SU-DHL-6 (cell line): ENCODE data around the gene BRIP1.

Experiments
- H2AFZ ChIP-seq: fragments of 200-600 bp; sonication (generic); 2 replicates; pipeline ENCODE4 v1.6.1; 2014; ENCODE audit warnings: low read depth, mild to moderate bottlenecking, moderate library complexity, mixed read lengths, antibody characterized with exemption, low read length; ENCODE audit not compliant: severe bottlenecking
- H3F3A ChIP-seq: fragments of 200-600 bp; shearing (Covaris generic); 2 replicates; pipeline ENCODE4 v1.6.0; 2016; ENCODE audit warnings: antibody characterized with exemption, mild to moderate bottlenecking; ENCODE audit not compliant: insufficient read depth
- H3K27ac ChIP-seq: fragments of 200-600 bp; sonication (generic); 2 replicates; pipeline ENCODE4 v1.5.1; 2016; ENCODE audit warnings: low read depth, mild to moderate bottlenecking, low read length, moderate library complexity, mixed read lengths
- H3K27me3 ChIP-seq: fragments of 200-600 bp; sonication (generic), shearing (Covaris generic); 2 replicates; pipeline ENCODE4 v1.6.0; 2014; ENCODE audit warnings: mild to moderate bottlenecking, low read length
- H3K36me3 ChIP-seq: fragments of 200-600 bp; sonication (generic); 2 replicates; pipeline ENCODE4 v1.6.1; 2014; ENCODE audit warnings: mild to moderate bottlenecking, low read length, mixed read lengths
- H3K4me2 ChIP-seq: fragments of 300-600, 200-600 bp; shearing (Covaris generic), sonication (generic); 2 replicates; pipeline ENCODE4 v1.6.0; 2014; ENCODE audit warnings: low read length, low read depth, mild to moderate bottlenecking; ENCODE audit not compliant: poor library complexity, severe bottlenecking
- H3K4me3 ChIP-seq: fragments of 200-600 bp; sonication (generic); 2 replicates; pipeline ENCODE4 v1.5.1; 2014; ENCODE audit warnings: antibody characterized with exemption, low read length, mild to moderate bottlenecking, mixed read lengths; ENCODE audit not compliant: insufficient read depth, poor library complexity, severe bottlenecking
- H3K79me2 ChIP-seq: fragments of 200-600 bp; sonication (generic); 2 replicates; pipeline ENCODE4 v1.6.1; 2014; ENCODE audit warnings: mild to moderate bottlenecking, low read length, moderate library complexity; ENCODE audit not compliant: insufficient read depth
- H3K9ac ChIP-seq: fragments of 200-600 bp; sonication (generic); 2 replicates; pipeline ENCODE4 v1.7.0; 2014; ENCODE audit warnings: mild to moderate bottlenecking, low read length
- H3K9me2 ChIP-seq: fragments of 200-600 bp; sonication (generic); replicated peaks from 2 replicates; pipeline ENCODE4 v1.6.1; 2014; ENCODE audit warnings: low read length; ENCODE audit not compliant: insufficient read depth
- H3K9me3 ChIP-seq: fragments of 200-600 bp; sonication (generic); 2 replicates; pipeline ENCODE4 v1.6.1; 2014; ENCODE audit warnings: low read length, mixed read lengths; ENCODE audit not compliant: insufficient read depth
- H4K20me1 ChIP-seq: fragments of 200-600 bp; sonication (generic); 2 replicates; pipeline ENCODE4 v1.6.1; 2014; ENCODE audit warnings: low read depth, mild to moderate bottlenecking, antibody characterized with exemption, low read length, moderate library complexity, mixed read lengths
- CTCF ChIP-seq: fragments of 200-600 bp; sonication (generic); IDR thresholded peaks from one replicate; pipeline ENCODE4 v1.5.1; 2017; ENCODE audit warnings: antibody characterized with exemption, mild to moderate bottlenecking, low read length, moderate library complexity; ENCODE audit not compliant: insufficient read depth, poor library complexity, severe bottlenecking
- EZH2phosphoT487 ChIP-seq: fragments of 200-600 bp; sonication (generic), shearing (Covaris generic); conservative IDR thresholded peaks from 2 replicates; pipeline ENCODE4 v1.6.1; 2018; ENCODE audit warnings: mild to moderate bottlenecking, antibody characterized with exemption, low read length, moderate library complexity, mixed read lengths

The BRIP1 gene

GRCh38 chr17:61695779-61696337 lies 167.5 kb downstream of the BRIP1 start:
- Histone ChIP-seq H3K27me3 (no peaks in the 10 kb centered on the region), H3K4me3 (no peak overlapping the region)
- TF ChIP-seq CTCF = no peak
- TF ChIP-seq EZH2phosphoT487 = no peak

DNA sequence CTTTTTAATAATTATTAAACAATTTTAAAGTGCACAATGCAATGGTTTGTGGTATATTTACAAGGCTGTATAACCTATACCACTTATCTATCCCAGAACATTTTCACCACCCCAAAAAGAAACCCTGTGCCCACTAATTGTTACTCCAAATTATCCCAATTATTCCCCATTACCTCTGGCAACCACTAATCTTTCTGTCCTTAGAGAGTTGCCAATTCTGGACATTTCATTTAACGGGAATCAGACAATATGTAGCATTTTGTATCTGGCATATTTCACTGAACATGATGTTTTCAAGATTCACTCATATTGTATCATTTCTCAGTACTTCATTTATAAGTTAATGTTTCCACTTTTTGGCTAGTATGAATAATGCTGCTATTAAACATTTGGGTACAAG lies 169.2 kb downstream of the BRIP1 start:
- H3K27me3 ChIP-seq = no peaks in the 10 kb centered on the region
- peaks cover 17% of the 10 kb centered on the region for H3K36me3 ChIP-seq
- no peak overlapping the region for H2AFZ ChIP-seq
- no peak overlapping the region for H3K4me3 ChIP-seq
- H3K79me2 ChIP-seq = no peaks in the 10 kb centered on the region
- no peak overlapping the region for H3K4me2 ChIP-seq
- no peaks in the 10 kb centered on the region for H3K9me2 ChIP-seq
- H3K27ac ChIP-seq = no peak overlapping the region
- H4K20me1 ChIP-seq = no peaks in the 10 kb centered on the region; the same call in 1 of the 2 replicates
- peaks cover 5% of the 10 kb centered on the region; the same call in 1 of the 2 replicates for H3F3A ChIP-seq
- no peak for TF ChIP-seq EZH2phosphoT487
- TF ChIP-seq CTCF = no peak
- H3K9ac ChIP-seq = no peak overlapping the region
- H3K9me3 ChIP-seq = no peaks in the 10 kb centered on the region

More at GRCh38 chr17:61695779-61696337, 167.5 kb downstream of the BRIP1 start:
- Histone ChIP-seq H3K9me2 (no peaks in the 10 kb centered on the region), H3K9me3 (peaks cover 12% of the 10 kb centered on the region; the same call in 1 of the 2 replicates), H3K9ac (no peak overlapping the region), H3K79me2 (no peaks in the 10 kb centered on the region), H3K27ac (no peak overlapping the region), H3K36me3 (peaks cover 25% of the 10 kb centered on the region), H3K4me2 (no peak overlapping the region), H3F3A (peaks cover 5% of the 10 kb centered on the region; the same call in 1 of the 2 replicates), H2AFZ (no peak overlapping the region), H4K20me1 (no peaks in the 10 kb centered on the region; the same call in 1 of the 2 replicates)

- no peaks in the 10 kb centered on the region for H3K79me2 ChIP-seq
- TF ChIP-seq EZH2phosphoT487 = no peak
- no peak for TF ChIP-seq CTCF
- no peak overlapping the region for H3K4me2 ChIP-seq
- H2AFZ ChIP-seq = no peak overlapping the region
- no peak overlapping the region for H3K9ac ChIP-seq
- no peaks in the 10 kb centered on the region; the same call in 1 of the 2 replicates for H4K20me1 ChIP-seq
- no peaks in the 10 kb centered on the region for H3K9me3 ChIP-seq
- H3K36me3 ChIP-seq = peaks cover 25% of the 10 kb centered on the region
- peaks cover 5% of the 10 kb centered on the region; the same call in 1 of the 2 replicates for H3F3A ChIP-seq
- no peak overlapping the region for H3K27ac ChIP-seq
- H3K9me2 ChIP-seq = no peaks in the 10 kb centered on the region
- H3K4me3 ChIP-seq = no peak overlapping the region
- no peaks in the 10 kb centered on the region for H3K27me3 ChIP-seq
Measured at GRCh38 chr17:61689610-61690180, 173.6 kb downstream of the BRIP1 start.
